HG02870 (cell line): ENCODE results near the gene SECTM1.
"Not testable (repeated sequence)": the region's sequence is repeated elsewhere in the genome, so short reads cannot be mapped to it uniquely, and the experiment has no call there.

Experiments used
- ATAC-seq: cut with Tn5 transposase; IDR thresholded peaks from one replicate; pipeline ENCODE4 v1.9.1; 2021; ENCODE audit warnings: mild to moderate bottlenecking, moderate library complexity; ENCODE audit not compliant: unreplicated experiment

The SECTM1 gene

DNA sequence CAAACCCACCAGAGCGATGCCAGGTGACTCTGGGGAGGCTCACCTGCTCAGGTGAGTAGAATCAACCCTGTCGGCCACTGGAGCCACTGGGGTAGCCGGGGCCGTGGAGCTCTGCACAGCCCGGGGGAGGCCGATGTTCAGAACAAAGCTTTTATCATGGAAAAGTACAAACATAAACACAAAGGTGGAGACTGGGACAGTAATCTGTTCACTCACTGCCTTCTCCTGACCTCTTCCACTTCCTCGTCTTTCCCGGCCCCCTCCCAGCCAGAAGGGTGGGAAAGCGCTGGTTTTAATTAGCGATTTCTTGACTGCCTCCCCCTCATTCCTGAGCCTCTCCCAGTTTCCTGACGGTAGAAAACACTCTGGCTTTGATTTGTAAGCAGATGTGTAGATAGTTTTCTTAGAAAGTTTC lies 15.7 kb upstream of the SECTM1 start:
- no peak for ATAC-seq

DNA sequence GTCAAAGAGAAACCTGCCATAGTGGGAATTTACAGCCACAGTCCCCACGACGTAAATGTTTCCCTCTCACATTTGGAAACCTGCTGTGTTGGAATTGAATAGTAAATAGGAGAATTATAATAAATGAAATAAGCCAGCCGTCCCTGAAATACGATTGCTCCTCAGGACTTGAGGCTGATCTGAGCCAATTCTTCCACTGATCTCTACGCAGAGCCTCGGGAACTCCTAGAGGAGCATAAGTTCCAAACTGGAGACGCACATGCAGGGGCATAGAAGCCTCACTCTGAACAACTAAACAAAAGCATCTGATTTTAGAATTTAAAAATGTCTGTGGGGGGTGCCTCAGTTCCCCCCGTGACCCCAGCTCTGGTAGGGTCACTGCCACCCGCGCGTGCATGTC lies 15.3 kb upstream of the SECTM1 start:
- ATAC-seq = no peak

DNA sequence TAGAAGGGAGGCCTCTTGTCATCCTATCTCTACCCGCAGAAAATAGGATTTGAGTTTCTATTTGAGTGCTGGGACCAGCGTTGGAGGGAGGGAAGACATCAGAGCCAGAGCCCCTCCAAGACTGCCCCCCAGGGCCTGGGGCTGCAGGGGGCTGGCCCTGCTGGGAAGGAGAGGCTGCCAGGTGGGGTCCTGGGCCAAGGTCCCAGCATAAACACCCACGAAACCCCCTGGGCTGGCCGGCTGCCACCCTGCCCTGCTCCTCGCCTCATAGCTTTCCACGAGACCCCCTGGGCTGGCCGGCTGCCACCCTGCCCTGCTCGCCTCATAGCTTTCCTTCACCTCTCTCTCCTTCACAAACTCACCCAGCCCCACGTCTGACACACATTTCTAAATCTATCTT lies 14.9 kb upstream of the SECTM1 start:
- ATAC-seq = no peak

DNA sequence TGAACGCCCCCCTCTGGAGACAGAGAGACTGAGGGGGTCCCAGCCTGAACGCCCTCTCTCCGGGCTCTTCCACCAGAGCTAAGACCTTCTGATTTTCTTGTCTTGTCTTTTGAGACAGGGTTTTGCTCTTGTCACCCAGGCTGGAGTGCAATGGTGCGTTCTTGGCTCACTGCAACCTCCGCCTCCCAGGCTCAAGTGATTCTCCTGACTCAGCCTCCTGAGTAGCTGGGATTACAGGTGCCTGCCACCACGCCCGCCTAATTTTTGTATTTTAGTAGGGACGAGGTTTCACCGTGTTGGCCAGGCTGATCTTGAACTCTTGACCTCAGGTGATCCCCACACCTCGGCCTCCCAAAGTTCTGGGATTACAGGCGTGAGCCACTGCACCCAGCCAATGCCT lies 14.4 kb upstream of the SECTM1 start:
- ATAC-seq = not testable (repeated sequence)

DNA sequence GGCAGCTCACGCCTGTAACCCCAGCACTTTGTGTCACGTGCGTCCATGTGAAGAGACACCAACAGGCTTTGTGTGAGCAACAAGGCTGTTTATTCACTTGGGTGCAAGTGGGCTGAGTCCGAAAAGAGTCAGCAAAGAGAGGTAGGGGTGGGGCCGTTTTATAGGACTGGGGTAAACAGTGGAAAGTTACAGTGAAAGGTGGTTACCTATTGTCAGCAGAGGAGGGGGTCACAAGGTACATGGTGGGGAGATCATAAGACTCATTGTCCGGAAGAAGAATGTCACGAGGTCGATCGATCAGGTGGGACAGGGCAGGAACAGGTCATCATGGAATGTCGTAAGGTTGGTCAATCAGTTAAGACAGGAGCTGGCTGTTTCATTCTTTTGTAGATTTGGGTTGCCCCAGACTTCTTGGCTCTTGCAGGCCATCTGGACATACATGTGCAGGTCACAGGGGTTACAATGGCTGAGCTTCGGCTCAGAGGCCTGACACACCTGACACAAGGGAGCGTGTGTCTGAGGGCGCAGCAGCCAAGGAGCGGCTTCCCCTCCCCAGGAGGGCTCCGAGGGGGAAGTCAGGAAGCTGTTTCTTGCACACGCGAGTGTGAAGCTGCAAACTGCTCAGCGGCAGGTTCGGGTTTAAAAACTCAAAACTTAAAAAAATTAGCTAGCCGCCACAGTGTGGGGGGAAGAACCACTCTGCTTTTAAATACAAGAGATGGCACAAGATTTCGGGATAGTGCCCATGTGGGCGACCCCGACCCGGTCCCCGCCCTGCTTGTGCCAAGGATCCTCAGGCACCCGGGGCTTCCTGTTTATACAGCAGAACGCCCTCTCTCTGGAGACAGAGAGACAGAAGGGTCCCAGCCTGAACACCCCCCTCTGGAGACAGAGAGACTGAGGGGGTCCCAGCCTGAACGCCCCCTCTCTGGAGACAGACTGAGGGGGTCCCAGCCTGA lies 13.1 kb upstream of the SECTM1 start:
- ATAC-seq = no peak

DNA sequence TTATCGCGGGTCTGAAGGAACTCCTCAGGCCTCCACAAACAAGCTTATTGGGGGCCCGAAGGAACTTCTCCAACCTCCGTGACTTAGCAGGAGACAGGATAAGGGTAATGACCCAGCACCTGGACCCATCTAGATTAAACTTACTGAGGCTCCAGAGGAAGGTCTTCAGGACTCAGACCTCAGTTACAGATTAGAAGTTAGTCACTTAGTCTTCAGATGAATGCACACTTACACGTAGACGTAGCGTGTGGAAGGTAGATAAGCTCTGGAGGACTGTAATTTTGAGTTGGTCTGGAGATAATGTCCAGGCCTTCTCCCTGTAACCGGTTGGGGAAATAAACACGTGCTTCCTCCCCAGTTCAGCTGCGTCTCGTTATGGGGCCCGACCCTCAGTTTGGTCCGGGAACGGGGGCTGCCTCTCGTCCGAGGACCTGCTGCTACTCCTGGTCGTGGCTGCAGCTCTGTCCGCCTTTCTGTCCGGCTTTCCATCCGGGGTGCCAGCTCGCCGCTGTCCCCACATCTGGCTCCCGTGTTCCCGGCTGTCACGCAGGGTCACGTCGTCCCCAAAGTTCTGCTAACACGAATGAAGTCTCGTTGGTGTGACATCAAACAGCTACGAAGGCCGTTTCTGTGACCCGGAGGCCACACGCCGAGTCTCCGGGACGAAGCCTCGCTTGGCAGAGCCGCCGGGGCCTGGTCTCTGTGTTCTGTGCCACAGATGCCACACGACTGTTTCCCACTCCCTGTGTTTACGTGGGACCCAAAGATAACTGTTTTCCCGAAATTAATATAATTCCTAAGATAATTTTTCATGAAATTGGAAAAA lies 11.8 kb upstream of the SECTM1 start:
- ATAC-seq = no peak

DNA sequence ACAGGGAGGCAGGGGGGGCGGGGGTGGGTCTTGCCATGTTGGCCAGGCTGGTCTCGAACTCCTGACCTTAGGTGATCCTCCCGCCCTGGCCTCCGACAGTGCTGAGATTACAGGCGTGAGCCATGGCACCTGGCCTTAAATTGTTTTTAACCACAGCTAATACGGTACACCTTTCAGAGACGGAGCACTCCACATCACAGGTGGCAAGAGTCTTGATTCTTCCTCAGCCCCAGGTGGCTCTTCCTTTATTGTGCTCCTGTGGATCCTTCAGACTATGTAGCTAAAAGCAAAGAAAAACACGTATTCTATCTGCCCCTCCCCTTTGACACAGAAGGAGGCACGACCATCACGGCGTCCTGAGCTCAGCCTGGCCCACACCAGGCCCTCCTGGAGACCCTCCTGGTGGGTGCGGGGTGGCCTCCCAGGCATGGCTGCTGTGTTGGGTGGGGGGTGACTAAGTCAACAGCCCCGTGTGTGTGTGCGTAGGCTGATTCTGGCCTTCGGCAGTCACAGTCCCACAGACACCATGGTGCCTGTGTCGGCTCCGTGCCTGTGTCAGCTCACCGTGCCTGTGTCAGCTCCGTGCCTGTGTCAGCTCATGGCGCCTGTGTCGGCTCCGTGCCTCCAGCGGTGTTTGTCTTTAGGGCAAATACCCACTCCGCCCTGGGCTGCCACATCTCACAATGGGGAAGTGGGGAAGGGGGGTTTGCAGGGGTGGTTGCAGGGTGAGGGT lies 10.8 kb upstream of the SECTM1 start:
- no peak for ATAC-seq

DNA sequence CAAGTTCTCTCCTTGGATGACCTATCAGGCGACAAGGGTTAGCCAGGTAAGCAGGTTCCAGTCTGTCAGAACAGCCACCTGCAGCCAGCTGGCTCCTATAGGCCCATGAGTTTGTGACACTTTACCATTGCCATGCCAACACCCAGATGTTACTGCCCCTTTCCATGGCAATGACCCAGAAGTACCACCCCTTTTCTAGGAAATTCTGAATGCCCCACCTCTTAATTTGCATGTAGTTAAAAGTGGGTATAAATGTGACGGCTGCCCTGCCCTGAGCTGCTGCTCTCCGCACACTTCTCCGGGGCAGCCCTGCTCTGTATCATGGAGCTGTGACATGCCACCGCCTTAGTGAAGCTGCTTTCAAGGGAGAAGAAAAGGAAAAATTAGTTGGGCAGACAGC lies 10.0 kb upstream of the SECTM1 start:
- no peak for ATAC-seq

DNA sequence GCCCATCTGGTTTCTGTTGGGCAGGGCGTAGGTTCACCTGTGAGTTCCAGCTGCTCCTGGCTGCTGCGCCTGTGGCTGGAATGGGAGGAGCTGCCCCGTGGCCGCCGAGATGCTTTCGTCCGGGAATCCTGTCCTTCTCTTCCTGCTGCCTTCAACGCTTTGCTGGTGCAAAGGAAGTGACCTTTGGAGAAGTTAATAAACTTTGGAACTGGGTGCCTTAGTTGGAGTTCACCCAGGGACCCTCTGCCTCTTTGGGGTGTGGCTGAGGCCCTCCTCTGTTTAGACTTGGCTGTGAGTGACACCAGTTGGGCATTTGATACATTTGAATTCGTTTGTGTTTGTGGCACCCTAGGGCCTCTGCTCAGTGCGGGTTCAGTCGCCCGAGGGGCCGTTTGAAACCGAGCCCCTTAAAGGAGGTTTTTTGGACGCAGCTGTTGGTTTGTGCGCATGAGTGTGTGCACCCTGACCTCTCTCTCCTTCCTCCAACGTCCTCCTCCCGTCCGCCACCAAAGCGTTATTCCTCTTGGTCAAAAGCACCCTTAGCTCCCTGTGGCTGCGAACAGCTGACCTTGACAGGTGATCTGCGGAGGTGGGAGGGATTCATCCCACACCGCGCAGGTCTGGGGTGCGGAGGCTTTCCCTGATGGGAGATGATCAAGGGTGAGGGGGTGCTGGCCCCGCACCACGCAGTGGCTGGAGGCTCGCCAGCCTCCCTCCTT lies 9.0 kb upstream of the SECTM1 start:
- ATAC-seq = no peak

DNA sequence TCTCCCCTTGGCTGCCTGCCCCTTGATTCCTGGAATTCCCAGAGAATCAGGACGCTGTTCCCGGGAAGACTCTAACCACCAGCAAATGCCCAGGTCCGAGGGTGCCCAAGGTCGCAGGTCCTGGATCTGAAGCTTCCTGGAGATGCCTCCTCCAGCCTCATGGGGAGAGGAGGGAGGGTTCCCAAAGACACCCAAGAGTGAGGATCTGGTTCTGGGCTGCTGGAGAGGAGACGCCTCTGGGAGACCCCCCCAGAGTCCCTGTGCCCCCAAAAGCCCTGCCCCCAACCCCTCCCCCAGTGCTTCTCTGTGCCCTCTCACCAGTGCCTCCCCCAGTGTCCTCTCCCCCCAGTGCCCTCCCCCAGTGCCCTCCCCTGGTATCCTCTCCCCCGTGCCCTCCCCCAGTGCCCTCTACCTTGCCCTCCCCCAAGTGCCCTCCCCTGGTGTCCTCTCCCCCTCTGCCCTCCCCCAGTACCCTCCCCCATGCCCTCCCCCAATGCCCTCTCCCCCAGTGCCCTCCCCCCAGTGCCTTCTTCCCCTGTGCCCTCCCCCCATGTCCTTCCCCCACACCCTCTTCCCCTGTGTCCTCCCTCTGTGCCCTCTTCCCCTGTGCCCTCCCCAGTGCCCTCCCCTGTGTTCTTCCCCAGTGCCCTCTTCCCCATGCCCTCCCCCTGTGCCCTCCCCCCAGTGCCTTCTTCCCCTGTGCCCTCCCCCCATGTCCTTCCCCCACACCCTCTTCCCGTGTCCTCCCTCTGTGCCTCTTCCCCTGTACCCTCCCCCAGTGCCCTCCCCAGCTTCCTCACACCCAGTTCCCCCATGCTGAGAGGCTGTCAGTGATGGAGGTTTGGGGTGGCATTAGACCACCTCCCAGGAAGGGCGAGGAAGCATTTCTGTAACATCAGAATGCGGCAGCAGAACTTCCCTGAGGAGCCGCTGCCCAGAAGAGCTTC lies 6.3 kb upstream of the SECTM1 start:
- ATAC-seq = no peak

DNA sequence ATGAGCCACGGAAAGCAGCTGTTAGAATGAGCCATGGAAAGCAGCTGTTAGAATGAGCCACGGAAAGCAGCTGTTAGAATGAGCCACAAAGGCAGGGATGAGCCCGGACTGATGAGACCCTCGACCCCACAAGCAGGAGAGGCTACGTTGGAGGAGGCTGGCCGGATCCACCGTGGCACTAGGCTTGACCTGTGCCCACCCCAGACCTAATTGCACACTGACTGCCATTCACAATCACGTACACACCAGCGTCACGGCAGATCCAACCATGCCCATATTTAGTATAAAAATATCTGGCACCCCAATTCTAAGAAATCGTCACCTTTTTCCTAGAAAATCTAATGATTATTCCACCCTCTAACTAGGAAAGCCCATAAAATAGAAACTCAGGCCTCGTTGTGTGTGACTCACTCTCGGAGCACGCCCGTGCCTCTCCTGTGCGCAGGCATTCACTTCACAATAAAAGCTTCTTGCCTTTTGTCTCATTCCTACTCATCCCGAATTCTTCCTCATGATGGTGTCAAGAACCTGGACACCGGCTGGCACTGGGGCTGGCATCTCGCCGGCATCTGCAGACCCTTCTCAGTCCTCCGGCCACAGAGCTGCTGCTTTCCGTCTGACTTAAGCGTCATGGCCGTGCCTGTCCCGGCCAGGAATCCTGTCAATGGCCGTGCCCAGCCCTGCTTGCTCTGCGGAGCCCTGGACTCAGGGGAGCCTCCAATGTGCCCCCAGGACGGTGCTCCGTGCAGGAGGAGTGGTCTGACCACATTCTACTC lies 5.5 kb upstream of the SECTM1 start:
- no peak for ATAC-seq

DNA sequence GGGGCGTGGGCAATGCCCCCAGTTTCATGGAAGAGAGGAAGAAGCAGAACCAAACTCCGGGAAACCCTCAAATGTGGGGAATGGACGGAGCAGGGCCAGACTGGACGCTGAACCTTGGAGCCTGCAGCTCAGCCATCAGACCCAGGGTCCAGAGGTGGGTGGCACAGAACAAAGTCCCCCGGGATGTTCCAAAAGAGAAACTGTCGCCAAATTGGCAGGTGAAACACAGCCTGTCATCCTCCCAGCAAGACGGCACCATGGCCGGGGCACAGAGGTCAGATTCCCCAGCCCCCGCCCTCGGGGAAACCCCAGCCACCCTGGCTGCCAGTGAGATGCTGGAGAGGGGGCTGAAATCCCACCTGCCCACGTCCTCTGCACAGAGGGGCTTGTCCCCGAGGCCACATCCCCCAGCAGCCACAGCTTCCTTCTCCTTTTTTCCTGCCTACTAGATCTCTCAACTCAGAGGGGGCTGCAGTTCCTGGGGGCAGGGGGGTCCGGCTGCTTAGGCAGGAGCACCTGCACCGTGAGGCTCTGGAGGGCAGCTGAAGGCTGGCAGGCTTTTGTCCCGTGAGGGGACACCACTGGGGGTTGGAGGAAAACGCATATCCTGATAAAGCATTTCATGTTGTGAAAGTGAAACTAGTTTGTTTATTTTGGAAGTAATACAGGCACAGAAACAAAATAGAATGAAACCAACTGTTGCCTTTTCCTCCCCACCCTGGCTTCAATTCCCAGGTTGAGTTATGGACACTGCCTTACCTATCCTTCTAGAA lies 1.2 kb upstream of the SECTM1 start:
- ATAC-seq = no peak

DNA sequence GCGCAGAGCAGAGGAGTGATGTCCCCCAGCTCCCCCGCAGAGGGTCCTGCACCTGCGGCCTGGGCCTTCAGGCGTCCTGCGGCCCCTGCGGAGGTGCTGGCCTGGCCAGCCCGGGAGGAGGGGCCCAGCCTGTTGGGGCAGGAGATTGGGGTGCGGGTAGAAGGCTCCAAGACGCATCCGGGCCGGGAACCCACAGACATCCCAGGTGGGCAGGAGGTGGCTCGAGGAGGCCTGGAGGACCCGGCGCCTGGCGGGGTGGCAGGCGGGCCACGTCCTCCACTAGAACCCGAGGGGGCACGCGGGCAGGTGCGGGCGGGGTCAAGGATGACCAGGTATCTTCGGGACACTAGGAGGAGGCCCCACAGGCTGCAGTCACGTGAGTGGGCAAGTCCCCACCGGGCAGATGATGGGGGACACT lies 647 bp upstream of the SECTM1 start:
- no peak for ATAC-seq

DNA sequence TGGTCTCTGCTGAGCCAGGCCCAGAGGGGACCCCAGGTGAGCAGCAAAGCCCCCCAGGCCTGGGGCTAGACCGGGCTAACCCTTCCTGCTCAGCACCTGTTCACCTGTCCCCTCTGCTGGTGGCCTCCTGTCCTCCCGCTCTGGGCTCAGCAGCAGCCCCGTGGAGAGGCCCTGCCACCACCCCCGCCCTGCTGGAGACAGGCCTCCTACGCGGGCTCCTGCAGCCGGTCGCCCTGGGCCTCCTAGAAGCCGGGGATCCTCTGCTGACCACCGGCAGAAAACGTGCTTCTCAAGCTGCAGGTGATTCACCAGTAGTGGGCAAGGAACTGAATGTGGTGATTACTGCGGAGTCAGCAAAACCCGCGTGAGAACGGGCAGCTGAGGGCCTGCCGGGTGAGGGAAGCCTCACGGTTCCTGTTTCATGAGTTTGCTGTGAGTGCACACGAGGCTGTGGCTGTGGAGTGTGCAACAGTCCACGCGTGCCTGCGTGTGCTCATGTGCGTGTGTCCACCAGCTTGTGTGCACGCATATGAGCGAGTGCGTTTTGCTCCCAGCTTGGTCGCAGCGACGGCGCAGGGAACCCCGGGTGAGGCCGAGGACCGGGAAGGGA lies 792 bp downstream of the SECTM1 start:
- ATAC-seq = no peak

DNA sequence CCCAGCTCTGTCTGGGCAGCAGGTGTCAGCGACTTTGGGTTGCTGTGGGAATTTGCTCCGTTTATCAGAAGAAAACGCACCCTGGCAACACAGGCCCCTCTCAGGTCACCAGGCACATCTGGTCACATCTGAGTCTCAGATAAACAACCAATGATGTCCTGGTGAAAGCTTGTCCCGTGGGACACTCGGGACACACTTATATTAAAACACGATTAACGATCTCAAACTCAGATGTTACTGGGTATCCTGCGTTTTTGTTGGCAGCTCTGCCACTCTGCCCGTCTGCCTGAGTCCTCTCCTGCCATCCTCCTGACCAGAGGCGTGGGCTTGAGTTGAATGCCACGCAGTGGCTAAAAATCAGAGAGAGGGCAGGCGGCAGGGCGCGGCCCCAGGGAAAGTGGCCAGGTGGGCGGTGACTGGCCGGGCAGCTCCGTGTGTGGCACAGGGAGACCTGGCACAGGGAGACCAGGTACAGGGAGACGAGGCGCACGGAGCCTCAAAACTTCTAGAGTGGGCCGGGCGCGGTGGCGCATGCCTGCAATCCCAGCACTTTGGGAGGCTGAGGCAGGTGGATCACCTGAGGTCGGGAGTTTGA lies 2.1 kb downstream of the SECTM1 start:
- no peak for ATAC-seq

DNA sequence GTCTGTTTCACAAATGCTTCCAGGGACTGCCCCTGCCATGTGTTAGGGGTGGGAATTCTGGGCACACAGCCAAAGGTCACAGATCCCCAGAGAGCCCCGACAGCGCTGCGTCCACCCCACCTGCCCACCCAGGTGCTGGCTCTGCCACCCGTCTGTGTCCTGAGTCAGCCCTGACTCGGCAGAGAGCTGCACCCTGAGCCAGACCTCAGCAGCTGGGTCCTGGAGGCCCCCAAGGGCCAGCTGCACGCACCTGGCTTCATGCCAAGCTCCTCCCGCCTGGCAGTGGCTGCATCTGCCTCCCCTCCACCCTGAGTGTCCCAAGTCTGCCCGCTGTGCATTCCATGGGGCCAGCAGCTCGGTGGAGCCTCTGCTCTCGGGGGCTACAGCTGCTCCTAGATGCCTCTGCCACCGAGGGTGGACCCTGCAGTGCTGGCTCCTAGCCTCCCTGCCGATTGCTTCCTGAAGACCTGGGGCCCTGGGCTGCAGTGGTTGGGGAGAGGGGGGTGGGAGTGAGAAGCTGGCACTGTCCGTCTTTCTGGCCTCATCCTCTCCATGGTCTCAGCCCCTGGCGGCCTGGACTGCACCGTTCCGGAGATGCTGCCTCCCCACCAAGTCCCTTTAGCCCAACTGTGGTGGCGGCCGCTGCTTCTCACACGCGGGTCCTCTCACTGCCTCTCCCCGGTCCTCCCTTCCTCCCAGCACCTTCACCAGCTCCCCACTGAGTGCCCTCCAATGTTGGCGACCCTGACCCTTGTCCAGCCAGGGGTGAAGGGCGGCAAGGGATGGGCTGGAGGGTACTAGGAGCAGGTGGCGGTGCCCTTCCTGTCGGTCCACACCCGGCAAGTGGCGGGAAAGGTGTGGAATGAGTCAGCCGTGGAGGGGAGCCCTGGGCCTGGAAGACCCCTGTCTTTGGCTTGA lies 3.0 kb downstream of the SECTM1 start:
- ATAC-seq = no peak
